CD4-positive, alpha-beta T cell (primary cell): Measurements from ENCODE around the gene KCNAB1. TPM values are rescaled to one million over a fixed set of nuclear protein-coding genes. Genes with fewer than 3 reads are reported as not detected.

Experiments
- ATAC-seq: fragments of 200-7000 bp; cut with Tn5 transposase; one replicate; pipeline ENCODE4 v1.10.0; 2022; ENCODE audit warnings: mild to moderate bottlenecking; ENCODE audit not compliant: poor library complexity
- CTCF ChIA-PET: fragments of 350-600 bp; sonication (Branson Sonifier 250); formaldehyde crosslinking; loops from one replicate; lab custom pipeline; 2021; ENCODE audit warnings: antibody characterized with exemption, inconsistent platforms; lab: Charles Lee
- POLR2A ChIA-PET: fragments of 350-600 bp; sonication (Branson Sonifier 250); formaldehyde crosslinking; loops from one replicate; lab custom pipeline; 2021; ENCODE audit warnings: antibody characterized with exemption, inconsistent platforms; lab: Charles Lee
- DNase-seq, 14 experiments: peaks; one replicate each; pipeline ENCODE4 v3.0.0-alpha.2; 2013 to 2020; ENCODE audit warnings: mixed read lengths in 2 of 14
- H3K27ac ChIP-seq, 2 donors: one replicate each; pipeline versions ENCODE4 v1.5.1 to v1.7.0; 2013; ENCODE audit warnings: low read length in 2 of 2, low read depth in 1 of 2, mild to moderate bottlenecking in 1 of 2
- H3K27me3 ChIP-seq, 2 experiments: 1 replicate in 1 of 2; 2 replicates in 1 of 2; pipeline versions ENCODE4 v1.6.1 to v1.7.0; 2013; ENCODE audit warnings: low read length in 2 of 2, control low read depth in 1 of 2, mild to moderate bottlenecking in 1 of 2, moderate library complexity in 1 of 2; ENCODE audit not compliant: insufficient read depth in 2 of 2, control insufficient read depth in 1 of 2
- H3K36me3 ChIP-seq: one replicate; pipeline ENCODE4 v1.6.1; 2013; ENCODE audit warnings: low read length, control low read depth; ENCODE audit not compliant: insufficient read depth
- H3K4me1 ChIP-seq: one replicate; pipeline ENCODE4 v1.6.1; 2013; ENCODE audit warnings: low read length, control low read depth; ENCODE audit not compliant: insufficient read depth
- H3K4me3 ChIP-seq: one replicate; pipeline ENCODE4 v1.5.1; 2013; ENCODE audit warnings: mild to moderate bottlenecking, low read length, moderate library complexity
- H3K9me3 ChIP-seq, 2 experiments: 1 replicate in 1 of 2; 2 replicates in 1 of 2; pipeline versions ENCODE4 v1.6.1 to v1.7.0; 2013; ENCODE audit warnings: low read length in 2 of 2, mild to moderate bottlenecking in 2 of 2, control low read depth in 1 of 2, moderate library complexity in 1 of 2; ENCODE audit not compliant: control insufficient read depth in 1 of 2, insufficient read depth in 1 of 2
- H3K27ac Mint-ChIP-seq: one replicate; pipeline ENCODE4 v1.8.0; 2020; ENCODE audit warnings: mixed read lengths
- H3K27me3 Mint-ChIP-seq: one replicate; pipeline ENCODE4 v1.8.0; 2021; ENCODE audit warnings: mixed read lengths
- H3K36me3 Mint-ChIP-seq: one replicate; pipeline ENCODE4 v1.8.0; 2021; ENCODE audit warnings: low read depth, mixed read lengths
- H3K4me1 Mint-ChIP-seq: one replicate; pipeline ENCODE4 v1.8.0; 2021; ENCODE audit warnings: low read depth, mixed read lengths
- H3K4me3 Mint-ChIP-seq: one replicate; pipeline ENCODE4 v1.8.0; 2020; ENCODE audit warnings: mild to moderate bottlenecking, mixed read lengths
- H3K9me3 Mint-ChIP-seq: one replicate; pipeline ENCODE4 v1.8.0; 2020; ENCODE audit warnings: mixed read lengths
- intact Hi-C, 2 experiments: fragments of 100-400 bp; cut with DNase I in 1 of 2; cut with micrococcal nuclease in 1 of 2; formaldehyde crosslinking; loops; one replicate each; pipeline versions ENCODE4 v1.15.1 to v1.9.0; 2023 to 2025; cut with DNase I, micrococcal nuclease
- total RNA-seq, 174 experiments: library from RNA in 2 of 174; stranded (reverse) in 2 of 174; gene quantifications; one replicate each; pipeline ENCODE4 v1.2.3 and lab custom pipeline; 2021 to 2026
- TF ChIP-seq, protein P1 (sequence below): fragments of 200-600 bp; IDR thresholded peaks from one replicate; pipeline ENCODE4 v1.8.0; 2022; ENCODE audit warnings: antibody characterized with exemption, mild to moderate bottlenecking

Gene KCNAB1
- total RNA-seq, 2 experiments from 2014 or later = 0.14 TPM; not detected in 1

DNA sequence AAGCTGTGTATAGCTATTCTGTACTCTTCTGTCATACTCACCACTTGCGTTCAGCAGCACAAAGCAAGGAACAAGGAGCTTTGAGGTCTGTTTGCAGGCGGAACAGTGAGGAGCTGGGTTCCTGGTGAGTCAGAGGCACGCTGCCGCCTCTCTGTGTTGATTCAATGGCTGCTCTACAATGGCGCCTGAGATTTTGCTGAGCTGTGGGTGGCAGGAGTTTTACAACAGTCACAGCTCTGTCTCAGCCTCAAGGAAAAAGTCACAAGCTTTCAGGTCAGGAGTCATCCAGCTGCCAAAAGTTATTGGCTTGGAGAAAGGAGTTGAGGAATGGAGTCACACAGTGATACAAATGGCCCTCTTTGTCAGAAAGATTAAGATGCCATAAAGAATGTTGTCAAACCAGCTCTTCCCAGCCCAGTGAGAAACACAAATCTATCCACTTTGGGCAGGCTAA lies 336.4 kb downstream of the KCNAB1 start:
- H3K27ac Mint-ChIP-seq = no peak overlapping the region
- H3K9me3 Mint-ChIP-seq = no peaks in the 10 kb centered on the region
- H3K27ac ChIP-seq = no peak overlapping the region
- no peaks in the 10 kb centered on the region for H3K4me1 ChIP-seq
- H3K9me3 ChIP-seq = no peaks in the 10 kb centered on the region
- no peaks in the 10 kb centered on the region for H3K27me3 ChIP-seq
- POLR2A ChIA-PET = no interaction called here
- ATAC-seq = no peak
- no peaks in the 10 kb centered on the region for H3K4me1 Mint-ChIP-seq
- no peak overlapping the region for H3K4me3 Mint-ChIP-seq
- CTCF ChIA-PET = no interaction called here
- no peaks in the 10 kb centered on the region for H3K36me3 ChIP-seq
- H3K4me3 ChIP-seq = no peak overlapping the region
- intact Hi-C loops = no loop called here
- TF ChIP-seq, protein P1, sequence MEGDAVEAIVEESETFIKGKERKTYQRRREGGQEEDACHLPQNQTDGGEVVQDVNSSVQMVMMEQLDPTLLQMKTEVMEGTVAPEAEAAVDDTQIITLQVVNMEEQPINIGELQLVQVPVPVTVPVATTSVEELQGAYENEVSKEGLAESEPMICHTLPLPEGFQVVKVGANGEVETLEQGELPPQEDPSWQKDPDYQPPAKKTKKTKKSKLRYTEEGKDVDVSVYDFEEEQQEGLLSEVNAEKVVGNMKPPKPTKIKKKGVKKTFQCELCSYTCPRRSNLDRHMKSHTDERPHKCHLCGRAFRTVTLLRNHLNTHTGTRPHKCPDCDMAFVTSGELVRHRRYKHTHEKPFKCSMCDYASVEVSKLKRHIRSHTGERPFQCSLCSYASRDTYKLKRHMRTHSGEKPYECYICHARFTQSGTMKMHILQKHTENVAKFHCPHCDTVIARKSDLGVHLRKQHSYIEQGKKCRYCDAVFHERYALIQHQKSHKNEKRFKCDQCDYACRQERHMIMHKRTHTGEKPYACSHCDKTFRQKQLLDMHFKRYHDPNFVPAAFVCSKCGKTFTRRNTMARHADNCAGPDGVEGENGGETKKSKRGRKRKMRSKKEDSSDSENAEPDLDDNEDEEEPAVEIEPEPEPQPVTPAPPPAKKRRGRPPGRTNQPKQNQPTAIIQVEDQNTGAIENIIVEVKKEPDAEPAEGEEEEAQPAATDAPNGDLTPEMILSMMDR = no peak
- DNase-seq = no peak
- peaks cover 6% of the 10 kb centered on the region for H3K27me3 Mint-ChIP-seq
- H3K36me3 Mint-ChIP-seq = no peaks in the 10 kb centered on the region

DNA sequence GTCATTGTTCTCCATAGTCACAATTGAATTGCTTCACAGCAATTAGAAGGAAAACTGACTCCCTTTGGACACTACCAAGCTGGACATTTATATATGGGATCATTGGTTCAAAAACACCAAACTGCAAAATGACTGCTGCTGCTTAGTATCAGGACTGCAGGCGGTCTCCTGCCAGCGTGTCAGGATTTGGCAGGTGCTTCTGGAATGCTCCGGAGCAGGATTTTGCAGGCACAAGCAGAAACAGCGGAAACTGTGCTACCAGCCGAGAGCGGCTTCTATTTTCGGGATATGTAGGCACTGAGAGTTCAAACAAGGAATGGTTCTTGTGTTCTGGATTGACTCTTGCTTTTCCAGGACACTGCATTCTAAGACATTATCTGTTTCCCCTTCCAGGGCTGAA lies 339.1 kb downstream of the KCNAB1 start:
- ChIA-PET POLR2A (no interaction called here), CTCF (no interaction called here)
- no peak overlapping the region for H3K27ac Mint-ChIP-seq
- no peak for ATAC-seq
- TF ChIP-seq, protein P1 = no peak
- no peaks in the 10 kb centered on the region for H3K4me1 ChIP-seq
- DNase-seq = no peak
- no peaks in the 10 kb centered on the region for H3K27me3 Mint-ChIP-seq
- intact Hi-C loops = no loop called here
- no peak overlapping the region for H3K27ac ChIP-seq
- no peaks in the 10 kb centered on the region for H3K9me3 Mint-ChIP-seq
- H3K36me3 ChIP-seq = no peaks in the 10 kb centered on the region
- H3K27me3 ChIP-seq = no peaks in the 10 kb centered on the region
- H3K4me3 Mint-ChIP-seq = no peak overlapping the region
- H3K4me1 Mint-ChIP-seq = no peaks in the 10 kb centered on the region
- no peaks in the 10 kb centered on the region for H3K36me3 Mint-ChIP-seq
- no peaks in the 10 kb centered on the region for H3K9me3 ChIP-seq
- H3K4me3 ChIP-seq = no peak overlapping the region

- DNase-seq (no peak), ATAC-seq (no peak)
- Histone ChIP-seq H3K36me3 (no peaks in the 10 kb centered on the region), H3K27me3 (no peaks in the 10 kb centered on the region), H3K4me3 (no peak overlapping the region), H3K9me3 (no peaks in the 10 kb centered on the region), H3K27ac (no peak overlapping the region), H3K4me1 (no peaks in the 10 kb centered on the region)
- Mint-ChIP-seq H3K27ac (no peak overlapping the region), H3K36me3 (no peaks in the 10 kb centered on the region), H3K9me3 (no peaks in the 10 kb centered on the region), H3K4me1 (no peaks in the 10 kb centered on the region), H3K27me3 (no peaks in the 10 kb centered on the region), H3K4me3 (no peak overlapping the region)
- TF ChIP-seq, protein P1 = no peak
- CTCF ChIA-PET = no interaction called here
- intact Hi-C loops = no loop called here
- POLR2A ChIA-PET = no interaction called here
These were observed 339.8 kb downstream of the KCNAB1 start for GRCh38 chr3:156460206-156460611.
